GM12801 (cell line): ENCODE measurements around the gene TCF7L1.

ENCODE experiments used
- CTCF ChIP-seq: IDR thresholded peaks from one replicate; pipeline ENCODE4 v1.5.1; 2011; ENCODE audit warnings: control low read depth; ENCODE audit not compliant: insufficient read length; ENCODE audit errors: extremely low read depth

The TCF7L1 gene

GRCh38 chr2:85314884-85315242 lies 181.7 kb downstream of the TCF7L1 start:
- TF ChIP-seq CTCF = no peak

GRCh38 chr2:85318222-85319074 lies 185.3 kb downstream of the TCF7L1 start:
- no peak for TF ChIP-seq CTCF

- no peak for TF ChIP-seq CTCF
Observed at GRCh38 chr2:85319796-85320195, 186.6 kb downstream of the TCF7L1 start.

- no peak for TF ChIP-seq CTCF
Observed at GRCh38 chr2:85323351-85323987, 190.3 kb downstream of the TCF7L1 start.

GRCh38 chr2:85324639-85325465 lies 191.7 kb downstream of the TCF7L1 start:
- no peak for TF ChIP-seq CTCF

- no peak for TF ChIP-seq CTCF
Observed at GRCh38 chr2:85325466-85325811, 192.2 kb downstream of the TCF7L1 start.
